Measurements from ENCODE around the gene ZNRF3. TPM values are rescaled to one million over a fixed set of nuclear protein-coding genes. Genes with fewer than 3 reads are reported as not detected.

ZNRF3 gene
- total RNA-seq, 1 experiment from 2014 or later, result 8.1 TPM

DNA sequence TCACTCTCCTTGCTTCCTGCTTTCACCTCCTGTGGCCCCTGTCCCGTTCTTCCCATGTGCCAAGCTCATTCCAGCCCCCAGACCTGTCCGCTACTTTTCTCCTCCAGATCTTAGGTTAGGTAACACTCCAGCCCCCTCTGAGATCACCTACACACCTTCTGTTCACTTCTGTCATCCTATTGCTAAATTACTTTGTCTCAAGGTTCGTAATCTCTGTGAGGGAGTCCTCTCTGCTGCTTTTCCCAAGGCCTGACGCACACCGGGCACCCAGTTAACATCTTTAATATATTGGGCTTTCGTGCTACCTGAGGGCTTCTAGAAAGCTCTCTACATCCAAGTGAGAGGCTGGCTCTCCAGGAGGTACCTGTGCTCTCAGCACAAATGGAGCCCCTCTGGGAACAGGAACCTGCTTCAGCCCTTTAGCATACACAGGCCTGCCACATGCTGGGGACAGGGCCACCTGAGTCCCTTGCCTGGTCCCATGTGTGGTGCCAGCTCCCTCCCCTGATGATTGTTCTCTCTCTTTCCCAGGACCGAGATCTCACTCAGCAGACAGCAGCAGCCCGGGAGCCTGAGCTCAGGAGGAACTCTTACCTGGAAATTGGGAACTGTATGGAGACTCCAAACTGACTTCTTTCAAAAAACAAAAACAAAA lies 169.8 kb downstream of the ZNRF3 start:
- Histone ChIP-seq H3K9ac (ENCODE audit: low read length) (no peak overlapping the region), H3K27me3 (ENCODE audit: low read length) (no peaks in the 10 kb centered on the region), H3F3A (ENCODE audit: low read length, unreplicated experiment) (no peaks in the 10 kb centered on the region), H4K20me1 (ENCODE audit: low read length) (no peaks in the 10 kb centered on the region), H2AFZ (ENCODE audit: low read length) (no peak overlapping the region), H3K9me3 (ENCODE audit: low read length) (no peaks in the 10 kb centered on the region), H3K4me1 (ENCODE audit: insufficient read depth, low read length) (no peaks in the 10 kb centered on the region), H3K27ac (ENCODE audit: low read length) (no peak overlapping the region), H3K4me3 (ENCODE audit: low read length) (no peak overlapping the region), H3K9me2 (replicated peaks; ENCODE audit: low read length) (no peaks in the 10 kb centered on the region), H3K36me3 (ENCODE audit: low read depth, low read length) (no peaks in the 10 kb centered on the region), H3K79me2 (ENCODE audit: low read length) (no peaks in the 10 kb centered on the region), H3K4me2 (ENCODE audit: low read length) (no peak overlapping the region)
- POLR2A ChIA-PET (ENCODE audit: unreplicated experiment), result no interaction called here
- CTCF ChIA-PET, result no interaction called here
- DNase-seq (no peak), ATAC-seq (no peak)
- BruUV-seq (replicated peaks), result no TSS peak
- TF ChIP-seq EZH2 (IDR thresholded peaks at IDR 0.05; ENCODE audit: low read length, unreplicated experiment) (no peak), EZH2phosphoT487 (IDR thresholded peaks at IDR 0.05; ENCODE audit: borderline replicate concordance, low read length) (no peak)
- TF ChIP-seq, protein P1, sequence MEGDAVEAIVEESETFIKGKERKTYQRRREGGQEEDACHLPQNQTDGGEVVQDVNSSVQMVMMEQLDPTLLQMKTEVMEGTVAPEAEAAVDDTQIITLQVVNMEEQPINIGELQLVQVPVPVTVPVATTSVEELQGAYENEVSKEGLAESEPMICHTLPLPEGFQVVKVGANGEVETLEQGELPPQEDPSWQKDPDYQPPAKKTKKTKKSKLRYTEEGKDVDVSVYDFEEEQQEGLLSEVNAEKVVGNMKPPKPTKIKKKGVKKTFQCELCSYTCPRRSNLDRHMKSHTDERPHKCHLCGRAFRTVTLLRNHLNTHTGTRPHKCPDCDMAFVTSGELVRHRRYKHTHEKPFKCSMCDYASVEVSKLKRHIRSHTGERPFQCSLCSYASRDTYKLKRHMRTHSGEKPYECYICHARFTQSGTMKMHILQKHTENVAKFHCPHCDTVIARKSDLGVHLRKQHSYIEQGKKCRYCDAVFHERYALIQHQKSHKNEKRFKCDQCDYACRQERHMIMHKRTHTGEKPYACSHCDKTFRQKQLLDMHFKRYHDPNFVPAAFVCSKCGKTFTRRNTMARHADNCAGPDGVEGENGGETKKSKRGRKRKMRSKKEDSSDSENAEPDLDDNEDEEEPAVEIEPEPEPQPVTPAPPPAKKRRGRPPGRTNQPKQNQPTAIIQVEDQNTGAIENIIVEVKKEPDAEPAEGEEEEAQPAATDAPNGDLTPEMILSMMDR (conservative IDR thresholded peaks at IDR 0.05; ENCODE audit: low read depth, low read length), result no peak
- intact Hi-C loops (cut with micrococcal nuclease), result no loop called here

DNA sequence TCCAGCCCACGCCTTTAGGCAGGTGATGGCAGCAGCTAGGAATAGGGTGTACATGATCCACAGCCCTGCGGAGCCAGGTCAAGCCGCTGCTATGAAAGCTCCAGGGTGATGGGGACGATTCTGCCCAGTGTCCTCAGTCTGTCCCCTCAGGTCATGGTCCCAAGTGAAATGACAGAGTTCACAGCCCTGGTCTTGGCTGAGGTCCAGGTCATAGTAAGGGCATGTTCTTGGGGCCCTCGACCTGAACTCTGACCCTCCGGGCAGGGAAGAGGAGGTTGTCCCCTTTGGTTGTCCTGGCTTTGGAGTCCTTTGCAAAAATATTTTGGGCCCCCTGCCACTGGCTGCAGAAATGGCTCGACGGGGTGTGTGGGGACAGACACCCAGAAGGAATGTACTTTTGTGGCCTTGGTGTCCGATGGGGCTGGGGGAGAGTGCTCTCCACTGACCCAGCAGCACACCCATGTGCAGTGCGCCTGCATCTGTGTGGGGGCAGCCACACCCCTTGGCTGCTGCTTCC lies 170.9 kb downstream of the ZNRF3 start:
- H3K9me2 ChIP-seq (replicated peaks; ENCODE audit: low read length), result no peaks in the 10 kb centered on the region
- CTCF ChIA-PET, result no interaction called here
- no peaks in the 10 kb centered on the region for H3K79me2 ChIP-seq (ENCODE audit: low read length)
- ATAC-seq (no peak), DNase-seq (no peak)
- no peak overlapping the region for H3K4me2 ChIP-seq (ENCODE audit: low read length)
- POLR2A ChIA-PET (ENCODE audit: unreplicated experiment), result no interaction called here
- H3K4me3 ChIP-seq (ENCODE audit: low read length), result no peak overlapping the region
- BruUV-seq (replicated peaks), result no TSS peak
- H3K4me1 ChIP-seq (ENCODE audit: insufficient read depth, low read length), result no peaks in the 10 kb centered on the region
- H3K27me3 ChIP-seq (ENCODE audit: low read length), result no peaks in the 10 kb centered on the region
- H4K20me1 ChIP-seq (ENCODE audit: low read length), result no peaks in the 10 kb centered on the region
- no peak overlapping the region for H2AFZ ChIP-seq (ENCODE audit: low read length)
- TF ChIP-seq, protein P1 (conservative IDR thresholded peaks at IDR 0.05; ENCODE audit: low read depth, low read length), result no peak
- TF ChIP-seq EZH2phosphoT487 (IDR thresholded peaks at IDR 0.05; ENCODE audit: borderline replicate concordance, low read length), result no peak
- no peak for TF ChIP-seq EZH2 (IDR thresholded peaks at IDR 0.05; ENCODE audit: low read length, unreplicated experiment)
- intact Hi-C loops (cut with micrococcal nuclease), result no loop called here
- H3K36me3 ChIP-seq (ENCODE audit: low read depth, low read length), result no peaks in the 10 kb centered on the region
- H3K9ac ChIP-seq (ENCODE audit: low read length), result no peak overlapping the region
- no peaks in the 10 kb centered on the region for H3F3A ChIP-seq (ENCODE audit: low read length, unreplicated experiment)
- H3K27ac ChIP-seq (ENCODE audit: low read length), result no peak overlapping the region
- no peaks in the 10 kb centered on the region for H3K9me3 ChIP-seq (ENCODE audit: low read length)

DNA sequence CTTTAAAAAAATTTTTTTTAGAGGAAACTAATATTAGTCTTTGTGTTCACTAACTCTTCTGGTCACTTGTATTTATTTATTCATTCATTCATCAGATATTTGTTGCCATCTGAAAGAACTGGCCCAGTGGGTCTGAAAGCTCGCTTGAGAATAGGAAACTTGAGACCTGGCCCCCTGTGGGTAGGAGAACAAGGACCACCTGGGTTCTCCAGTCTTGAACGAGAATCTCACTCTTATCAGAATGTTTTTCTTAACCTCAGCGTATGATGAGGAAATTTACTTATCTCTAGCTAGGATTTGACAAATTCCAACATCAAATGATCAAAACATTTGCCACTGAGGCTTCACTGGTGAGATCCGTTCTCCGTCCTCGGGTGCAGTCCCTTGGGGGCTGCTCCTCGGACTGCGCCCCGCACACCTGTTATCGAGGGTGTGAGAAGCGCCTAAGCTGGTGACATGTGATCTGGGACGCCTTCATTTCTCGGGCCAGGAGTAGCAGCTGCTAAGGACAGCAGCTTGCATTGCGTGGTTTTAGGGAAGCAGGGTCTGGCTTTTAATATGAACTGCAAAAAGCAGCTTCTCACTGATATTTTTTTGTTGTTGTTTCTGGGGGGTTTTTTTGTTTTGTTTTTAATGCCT lies 171.9 kb downstream of the ZNRF3 start:
- Histone ChIP-seq H3K27ac (ENCODE audit: low read length) (no peak overlapping the region), H3K9ac (ENCODE audit: low read length) (no peak overlapping the region), H3K9me2 (replicated peaks; ENCODE audit: low read length) (no peaks in the 10 kb centered on the region), H3K4me1 (ENCODE audit: insufficient read depth, low read length) (no peaks in the 10 kb centered on the region), H4K20me1 (ENCODE audit: low read length) (no peaks in the 10 kb centered on the region), H2AFZ (ENCODE audit: low read length) (no peak overlapping the region), H3K36me3 (ENCODE audit: low read depth, low read length) (no peaks in the 10 kb centered on the region), H3K27me3 (ENCODE audit: low read length) (no peaks in the 10 kb centered on the region), H3K4me3 (ENCODE audit: low read length) (no peak overlapping the region), H3K9me3 (ENCODE audit: low read length) (no peaks in the 10 kb centered on the region), H3F3A (ENCODE audit: low read length, unreplicated experiment) (no peaks in the 10 kb centered on the region), H3K4me2 (ENCODE audit: low read length) (no peak overlapping the region), H3K79me2 (ENCODE audit: low read length) (no peaks in the 10 kb centered on the region)
- CTCF ChIA-PET, result no interaction called here
- no TSS peak for BruUV-seq (replicated peaks)
- POLR2A ChIA-PET (ENCODE audit: unreplicated experiment), result interaction anchor here (0.7 kb wide), 1 partner anchor 1341 kb away, joined by 5 read pairs; the partner anchor contains the start of gene SEC14L2
- ATAC-seq (no peak), DNase-seq (no peak)
- TF ChIP-seq EZH2phosphoT487 (IDR thresholded peaks at IDR 0.05; ENCODE audit: borderline replicate concordance, low read length) (no peak), EZH2 (IDR thresholded peaks at IDR 0.05; ENCODE audit: low read length, unreplicated experiment) (no peak)
- TF ChIP-seq, protein P1 (conservative IDR thresholded peaks at IDR 0.05; ENCODE audit: low read depth, low read length), result no peak
- intact Hi-C loops (cut with micrococcal nuclease), result no loop called here
